Endothelial cell (in vitro differentiated cells): ENCODE results near the gene GABRP. TPM values are rescaled to one million over a fixed set of nuclear protein-coding genes. Genes with fewer than 3 reads are reported as not detected.

Source experiments
- DNase-seq: peaks from one replicate; pipeline ENCODE4 v3.0.0; 2021; ENCODE audit warnings: low spot score
- H3K27ac Mint-ChIP-seq: one replicate; pipeline ENCODE4 v1.8.0; 2021; ENCODE audit warnings: mixed read lengths, inconsistent platforms; ENCODE audit not compliant: unreplicated experiment
- H3K27me3 Mint-ChIP-seq: one replicate; pipeline ENCODE4 v1.8.0; 2021; ENCODE audit warnings: mild to moderate bottlenecking, moderate library complexity, mixed read lengths, inconsistent platforms; ENCODE audit not compliant: unreplicated experiment
- H3K36me3 Mint-ChIP-seq: one replicate; pipeline ENCODE4 v1.8.0; 2021; ENCODE audit warnings: mild to moderate bottlenecking, low read depth, mixed read lengths, inconsistent platforms; ENCODE audit not compliant: unreplicated experiment
- H3K4me1 Mint-ChIP-seq: one replicate; pipeline ENCODE4 v1.8.0; 2021; ENCODE audit warnings: mild to moderate bottlenecking, mixed read lengths, inconsistent platforms; ENCODE audit not compliant: unreplicated experiment
- H3K4me3 Mint-ChIP-seq: one replicate; pipeline ENCODE4 v1.8.0; 2021; ENCODE audit warnings: mild to moderate bottlenecking, mixed read lengths, inconsistent platforms; ENCODE audit not compliant: unreplicated experiment
- H3K9me3 Mint-ChIP-seq: one replicate; pipeline ENCODE4 v1.8.0; 2021; ENCODE audit warnings: mixed read lengths, inconsistent platforms; ENCODE audit not compliant: unreplicated experiment
- CTCF ChIP-seq: fragments of 200-600 bp; sonication (generic); IDR thresholded peaks from one replicate; pipeline ENCODE4 v1.5.0; 2021; ENCODE audit warnings: antibody characterized with exemption; ENCODE audit not compliant: unreplicated experiment
- total RNA-seq: library from RNA; stranded (reverse); fragmentation: NEBNext Ultra II Directional; extraction: Animal tissue kit (Norgen Biotek cat#: 25700); gene quantifications from one replicate; pipeline ENCODE4 v1.2.1, GENCODE V29; 2021; ENCODE audit not compliant: unreplicated experiment

Gene GABRP
- total RNA-seq, 1 donor from 2014 or later = 23.5 TPM

DNA sequence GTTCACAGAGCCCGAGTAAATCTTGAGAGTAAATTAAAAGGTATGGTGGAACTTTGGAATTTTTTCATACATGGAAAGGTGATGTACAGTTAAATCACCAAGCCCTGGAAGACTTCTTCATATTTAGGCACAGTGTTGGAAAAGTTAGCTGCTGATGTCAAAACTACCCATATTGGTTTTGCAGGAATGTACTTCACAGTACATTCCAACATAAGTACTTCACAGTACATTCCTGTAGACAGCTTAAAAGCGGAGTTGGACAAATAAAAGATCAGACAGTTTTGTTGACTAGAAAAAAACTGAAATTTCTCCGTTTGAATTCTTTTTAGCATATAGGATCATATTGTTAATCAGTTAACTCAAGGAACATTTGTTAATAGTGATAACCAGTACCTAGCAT is 80.1 kb downstream of the GABRP start:
- peaks cover 12% of the 10 kb centered on the region for H3K36me3 Mint-ChIP-seq
- no peak overlapping the region for H3K4me3 Mint-ChIP-seq
- DNase-seq = no peak
- no peak overlapping the region for H3K27ac Mint-ChIP-seq
- H3K9me3 Mint-ChIP-seq = no peaks in the 10 kb centered on the region
- peaks cover 10% of the 10 kb centered on the region for H3K4me1 Mint-ChIP-seq
- peaks cover 8% of the 10 kb centered on the region for H3K27me3 Mint-ChIP-seq
- TF ChIP-seq CTCF = no peak

Other genes starting within 250 kb of the GABRP start
- gene RANBP17, start 78.3 kb downstream of the GABRP start, total RNA-seq = 22.7 TPM